Neural progenitor cell (in vitro differentiated cells): ENCODE results near the gene CHP2. TPM values are rescaled to one million over a fixed set of nuclear protein-coding genes. Genes with fewer than 3 reads are reported as not detected.

Source experiments
- DNase-seq: peaks from one replicate; pipeline ENCODE4 v3.0.0-alpha.2; 2016; ENCODE audit warnings: low spot score
- H2AFZ ChIP-seq: fragments of 200-600 bp; sonication (generic); replicated peaks from 2 replicates; pipeline ENCODE4 v1.6.1; 2016; ENCODE audit warnings: antibody characterized with exemption
- H3F3A ChIP-seq: fragments of 200-600 bp; sonication (generic); 2 replicates; pipeline ENCODE4 v1.6.1; 2016; ENCODE audit warnings: antibody characterized with exemption, low read depth
- H3K27ac ChIP-seq: fragments of 200-600 bp; sonication (generic); 2 replicates; pipeline ENCODE4 v1.5.1; 2016; ENCODE audit warnings: mild to moderate bottlenecking
- H3K27me3 ChIP-seq: fragments of 200-600 bp; sonication (generic); 2 replicates; pipeline ENCODE4 v1.6.1; 2016; ENCODE audit warnings: mild to moderate bottlenecking, moderate library complexity
- H3K36me3 ChIP-seq: fragments of 200-600 bp; sonication (generic); 2 replicates; pipeline ENCODE4 v1.5.1; 2016
- H3K4me1 ChIP-seq: fragments of 200-600 bp; sonication (generic); 2 replicates; pipeline ENCODE4 v1.6.1; 2016; ENCODE audit warnings: mixed run types
- H3K4me2 ChIP-seq: fragments of 200-600 bp; sonication (generic); 2 replicates; pipeline ENCODE4 v1.6.1; 2016
- H3K4me3 ChIP-seq: fragments of 200-600 bp; sonication (generic); 2 replicates; pipeline ENCODE4 v1.5.1; 2016
- H3K79me2 ChIP-seq: fragments of 200-600 bp; sonication (generic); 2 replicates; pipeline ENCODE4 v1.6.1; 2016; ENCODE audit warnings: low read depth
- H3K9ac ChIP-seq: fragments of 200-600 bp; sonication (generic); 2 replicates; pipeline ENCODE4 v1.6.1; 2016
- H3K9me3 ChIP-seq: fragments of 200-600 bp; sonication (generic); 2 replicates; pipeline ENCODE4 v1.5.1; 2016; ENCODE audit warnings: low read depth
- H4K20me1 ChIP-seq: fragments of 200-600 bp; sonication (generic); 2 replicates; pipeline ENCODE4 v1.6.1; 2016; ENCODE audit warnings: low read depth
- H3K27ac Mint-ChIP-seq: 3 replicates; pipeline ENCODE4 v1.8.0; 2021; ENCODE audit warnings: mixed read lengths
- H3K27me3 Mint-ChIP-seq: 2 replicates; pipeline ENCODE4 v1.8.0; 2022; ENCODE audit warnings: low read depth, mild to moderate bottlenecking, inconsistent platforms, moderate library complexity, mixed read lengths; ENCODE audit not compliant: insufficient read depth
- H3K36me3 Mint-ChIP-seq: 3 replicates; pipeline ENCODE4 v1.8.0; 2021; ENCODE audit warnings: mixed read lengths
- H3K4me1 Mint-ChIP-seq: 3 replicates; pipeline ENCODE4 v1.8.0; 2021; ENCODE audit warnings: mixed read lengths
- H3K4me3 Mint-ChIP-seq: 3 replicates; pipeline ENCODE4 v1.8.0; 2021; ENCODE audit warnings: mild to moderate bottlenecking, moderate library complexity, mixed read lengths
- H3K9me3 Mint-ChIP-seq: 3 replicates; pipeline ENCODE4 v1.8.0; 2020; ENCODE audit warnings: mixed read lengths
- CTCF ChIP-seq: fragments of 200-600 bp; sonication (generic); IDR thresholded peaks from 2 replicates; pipeline ENCODE4 v1.5.1; 2017; ENCODE audit warnings: antibody characterized with exemption, mild to moderate bottlenecking
- EZH2 ChIP-seq: fragments of 200-600 bp; sonication (generic); IDR thresholded peaks from 2 replicates; pipeline ENCODE4 v1.6.1; 2017; ENCODE audit warnings: antibody characterized with exemption, mild to moderate bottlenecking, moderate library complexity
- EZH2phosphoT487 ChIP-seq: fragments of 200-600 bp; sonication (generic); IDR thresholded peaks from 2 replicates; pipeline ENCODE4 v1.6.1; 2017; ENCODE audit warnings: antibody characterized with exemption
- total RNA-seq: library from RNA; depleted of rRNA; stranded (reverse); fragments of >200 nt; gene quantifications from 2 replicates; pipeline ENCODE4 v1.2.3, GENCODE V29; 2015; ENCODE audit warnings: low replicate concordance

Gene CHP2
- total RNA-seq, 1 donor from 2014 or later = 0.13 TPM

GRCh38 chr16:23709536-23709935 lies 45.3 kb upstream of the CHP2 start:
- no peak for TF ChIP-seq EZH2phosphoT487
- no peak for TF ChIP-seq CTCF
- no peak for TF ChIP-seq EZH2
- Histone ChIP-seq H3F3A (no peaks in the 10 kb centered on the region), H4K20me1 (no peaks in the 10 kb centered on the region), H3K36me3 (no peaks in the 10 kb centered on the region), H3K27me3 (peaks cover 23% of the 10 kb centered on the region), H3K4me2 (no peak overlapping the region), H3K79me2 (no peaks in the 10 kb centered on the region), H3K4me3 (no peak overlapping the region), H3K27ac (no peak overlapping the region), H3K9ac (no peak overlapping the region), H3K9me3 (no peaks in the 10 kb centered on the region), H2AFZ (no peak overlapping the region), H3K4me1 (no peaks in the 10 kb centered on the region)
- no peak overlapping the region for H3K4me3 Mint-ChIP-seq
- no peaks in the 10 kb centered on the region for H3K36me3 Mint-ChIP-seq
- no peaks in the 10 kb centered on the region for H3K4me1 Mint-ChIP-seq
- H3K9me3 Mint-ChIP-seq = peaks cover 14% of the 10 kb centered on the region
- no peak overlapping the region for H3K27ac Mint-ChIP-seq
- peaks cover 20% of the 10 kb centered on the region for H3K27me3 Mint-ChIP-seq
- DNase-seq = no peak

- H3K9ac ChIP-seq = no peak overlapping the region
- Mint-ChIP-seq H3K27me3 (peaks cover 18% of the 10 kb centered on the region), H3K4me1 (no peaks in the 10 kb centered on the region), H3K36me3 (no peaks in the 10 kb centered on the region), H3K4me3 (no peak overlapping the region), H3K9me3 (peaks cover 16% of the 10 kb centered on the region), H3K27ac (no peak overlapping the region)
- H3K9me3 ChIP-seq = no peaks in the 10 kb centered on the region
- H3K36me3 ChIP-seq = no peaks in the 10 kb centered on the region
- H3F3A ChIP-seq = no peaks in the 10 kb centered on the region
- no peak for DNase-seq
- no peak overlapping the region for H3K4me2 ChIP-seq
- H3K4me3 ChIP-seq = no peak overlapping the region
- H3K79me2 ChIP-seq = no peaks in the 10 kb centered on the region
- H3K27ac ChIP-seq = no peak overlapping the region
- H3K27me3 ChIP-seq = peaks cover 23% of the 10 kb centered on the region
- no peaks in the 10 kb centered on the region for H4K20me1 ChIP-seq
- TF ChIP-seq EZH2phosphoT487 (no peak), CTCF (no peak)
- H2AFZ ChIP-seq = no peak overlapping the region
- no peaks in the 10 kb centered on the region for H3K4me1 ChIP-seq
Measured at GRCh38 chr16:23710008-23710407, 44.8 kb upstream of the CHP2 start.

GRCh38 chr16:23710504-23710903 lies 44.3 kb upstream of the CHP2 start:
- H3K27me3 ChIP-seq = peaks cover 23% of the 10 kb centered on the region
- no peaks in the 10 kb centered on the region for H4K20me1 ChIP-seq
- no peaks in the 10 kb centered on the region for H3K79me2 ChIP-seq
- H3F3A ChIP-seq = no peaks in the 10 kb centered on the region
- no peaks in the 10 kb centered on the region for H3K9me3 ChIP-seq
- Mint-ChIP-seq H3K4me1 (no peaks in the 10 kb centered on the region), H3K27ac (no peak overlapping the region), H3K27me3 (peaks cover 18% of the 10 kb centered on the region), H3K9me3 (peaks cover 16% of the 10 kb centered on the region), H3K36me3 (no peaks in the 10 kb centered on the region), H3K4me3 (no peak overlapping the region)
- no peak overlapping the region for H3K4me2 ChIP-seq
- no peaks in the 10 kb centered on the region for H3K36me3 ChIP-seq
- no peak overlapping the region for H2AFZ ChIP-seq
- no peak overlapping the region for H3K4me3 ChIP-seq
- H3K9ac ChIP-seq = no peak overlapping the region
- H3K4me1 ChIP-seq = no peaks in the 10 kb centered on the region
- no peak for DNase-seq
- TF ChIP-seq EZH2 = no peak
- TF ChIP-seq EZH2phosphoT487 = no peak
- no peak for TF ChIP-seq CTCF
- H3K27ac ChIP-seq = no peak overlapping the region

- no peak overlapping the region for H3K4me2 ChIP-seq
Measured at GRCh38 chr16:23711785-23712184, 43.0 kb upstream of the CHP2 start.

More at GRCh38 chr16:23711785-23712184, 43.0 kb upstream of the CHP2 start:
- no peaks in the 10 kb centered on the region for H4K20me1 ChIP-seq
- TF ChIP-seq EZH2 (no peak), CTCF (no peak)
- H3F3A ChIP-seq = no peaks in the 10 kb centered on the region
- H3K36me3 ChIP-seq = no peaks in the 10 kb centered on the region
- peaks cover 22% of the 10 kb centered on the region for H3K27me3 Mint-ChIP-seq
- H3K4me3 Mint-ChIP-seq = no peak overlapping the region
- H3K27ac Mint-ChIP-seq = no peak overlapping the region
- H3K79me2 ChIP-seq = no peaks in the 10 kb centered on the region
- no peaks in the 10 kb centered on the region for H3K9me3 ChIP-seq
- peaks cover 16% of the 10 kb centered on the region for H3K9me3 Mint-ChIP-seq
- peaks cover 23% of the 10 kb centered on the region for H3K27me3 ChIP-seq
- H3K4me1 Mint-ChIP-seq = no peaks in the 10 kb centered on the region
- no peak overlapping the region for H2AFZ ChIP-seq
- no peak overlapping the region for H3K9ac ChIP-seq
- no peak for DNase-seq
- H3K4me1 ChIP-seq = no peaks in the 10 kb centered on the region
- no peaks in the 10 kb centered on the region for H3K36me3 Mint-ChIP-seq
- no peak overlapping the region for H3K27ac ChIP-seq
- no peak overlapping the region for H3K4me3 ChIP-seq
